ENCODE data around the gene PUSL1.

PUSL1 gene

GRCh38 chr1:1355416-1355815, 47.0 kb downstream of the PUSL1 start:
- peak overlapping the region; percentile 41 for H3K4me3 ChIP-seq (ENCODE audit: low read depth, low read length)
- no peak for DNase-seq (ENCODE audit: low read depth)
- no peak for TF ChIP-seq CTCF (IDR thresholded peaks at IDR 0.05; ENCODE audit: control insufficient read depth, extremely low read depth, insufficient read depth)

- no peak for DNase-seq (ENCODE audit: low read depth)
- peak overlapping the region; percentile 41 for H3K4me3 ChIP-seq (ENCODE audit: low read depth, low read length)
- TF ChIP-seq CTCF (IDR thresholded peaks at IDR 0.05; ENCODE audit: control insufficient read depth, extremely low read depth, insufficient read depth): no peak
Measured at GRCh38 chr1:1356166-1356795, 47.9 kb downstream of the PUSL1 start.

GRCh38 chr1:1356796-1357401, 48.5 kb downstream of the PUSL1 start:
- TF ChIP-seq CTCF (IDR thresholded peaks at IDR 0.05; ENCODE audit: control insufficient read depth, extremely low read depth, insufficient read depth): no peak
- DNase-seq (ENCODE audit: low read depth): no peak
- no peak overlapping the region for H3K4me3 ChIP-seq (ENCODE audit: low read depth, low read length)

- DNase-seq (ENCODE audit: low read depth): no peak
- H3K4me3 ChIP-seq (ENCODE audit: low read depth, low read length): no peak overlapping the region
- no peak for TF ChIP-seq CTCF (IDR thresholded peaks at IDR 0.05; ENCODE audit: control insufficient read depth, extremely low read depth, insufficient read depth)
Measured at GRCh38 chr1:1357871-1358432, 49.6 kb downstream of the PUSL1 start.

GRCh38 chr1:1358433-1359271, 50.3 kb downstream of the PUSL1 start, which contains the start of gene MXRA8:
Gene MXRA8, minus strand, starts transcription at chr1:1358555. Its CDS starts 51 bp downstream, at chr1:1358504.
- no peak within 1 kb of the TSS for H3K4me3 ChIP-seq (ENCODE audit: low read depth, low read length)
- no peak for TF ChIP-seq CTCF (IDR thresholded peaks at IDR 0.05; ENCODE audit: control insufficient read depth, extremely low read depth, insufficient read depth)
- no peak for DNase-seq (ENCODE audit: low read depth)

GRCh38 chr1:1359308-1359663, 50.9 kb downstream of the PUSL1 start:
- H3K4me3 ChIP-seq (ENCODE audit: low read depth, low read length): no peak overlapping the region
- no peak for TF ChIP-seq CTCF (IDR thresholded peaks at IDR 0.05; ENCODE audit: control insufficient read depth, extremely low read depth, insufficient read depth)
- DNase-seq (ENCODE audit: low read depth): no peak

All from LNCaP clone FGC (cell line).